T-helper 1 cell (primary cell): ENCODE results near the gene MARCHF6.
"Not testable (repeated sequence)": the region's sequence is repeated elsewhere in the genome, so short reads cannot be mapped to it uniquely, and the experiment has no call there.

Source experiments
- DNase-seq, 5 donors: peaks; one replicate each; pipeline ENCODE4 v3.0.0-alpha.2; 2012 to 2020

MARCHF6 gene

DNA sequence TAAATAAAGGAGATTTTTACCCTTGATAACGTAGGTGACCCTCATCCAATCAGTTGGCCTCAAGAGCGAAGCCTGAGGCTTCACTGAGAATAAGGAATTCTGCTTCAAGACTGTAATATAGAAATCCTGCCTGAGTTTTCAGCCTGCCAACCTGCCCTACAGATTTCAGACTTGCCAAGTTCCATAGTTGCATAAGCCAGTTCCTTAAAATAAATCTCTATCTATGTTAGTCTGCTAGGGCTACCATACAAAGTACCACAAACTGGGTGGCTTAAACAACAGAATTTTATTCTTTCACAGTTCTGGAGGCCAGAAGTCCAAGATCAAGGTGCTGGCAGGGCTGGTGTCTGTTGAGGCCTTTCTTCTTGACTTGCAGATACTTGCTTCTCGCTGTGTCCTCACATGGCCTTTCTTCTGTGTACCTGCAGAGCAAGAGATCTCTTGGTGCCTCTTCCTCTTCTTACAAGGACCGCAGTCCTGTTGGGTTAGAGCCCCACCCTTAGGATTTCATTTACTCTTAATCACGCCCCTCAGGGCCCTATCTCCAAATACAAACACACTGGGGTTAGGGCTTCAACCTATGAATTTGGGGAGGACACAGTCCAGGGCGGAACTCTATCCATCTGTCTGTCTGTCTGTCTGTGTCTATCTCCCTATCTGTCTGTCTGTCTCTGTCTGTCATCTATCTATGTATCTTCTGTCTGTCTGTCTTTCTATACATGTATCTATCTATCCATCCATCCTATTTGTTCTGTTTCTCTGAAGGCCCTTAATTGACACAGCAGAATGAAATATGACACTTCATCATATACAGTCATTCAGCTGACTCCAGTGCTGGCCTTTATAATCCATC is 28.8 kb upstream of the MARCHF6 start:
- no peak for DNase-seq

DNA sequence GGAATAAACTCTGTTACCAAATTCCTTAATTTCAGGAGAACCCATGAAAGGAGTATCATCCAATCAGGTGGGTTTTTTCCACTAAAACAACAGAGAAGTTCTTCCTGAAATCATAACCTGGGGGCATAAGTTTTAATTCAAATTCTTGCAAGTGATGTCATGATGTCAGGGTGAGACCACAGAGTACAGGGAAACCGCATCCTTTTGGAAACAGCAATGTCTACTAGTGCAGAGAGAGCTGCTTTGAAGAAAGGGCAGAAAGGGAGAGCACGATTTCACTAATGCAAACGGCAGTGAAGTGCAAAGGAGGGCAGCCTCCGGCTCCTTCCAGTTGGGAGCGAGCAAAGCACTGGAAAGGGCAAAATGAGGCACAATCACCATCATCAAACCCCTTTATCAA is 25.2 kb upstream of the MARCHF6 start:
- DNase-seq, result no peak

DNA sequence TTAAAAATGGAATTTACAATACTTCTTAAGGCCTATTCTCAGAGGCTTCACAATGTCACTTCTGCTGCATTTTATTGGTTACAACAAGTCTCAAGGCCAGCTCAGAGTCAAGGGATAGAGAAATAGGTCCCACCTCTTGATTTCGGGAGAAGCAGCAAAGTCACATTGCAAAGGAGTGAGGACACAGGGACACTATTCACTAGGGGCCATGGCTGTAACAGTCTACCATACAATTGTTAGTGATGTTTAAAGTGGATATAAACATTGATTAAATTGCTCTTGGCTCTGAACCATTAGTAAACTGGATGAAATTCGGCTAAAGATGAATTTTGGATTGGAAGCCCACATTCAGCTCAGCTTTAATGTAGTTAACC is 24.1 kb upstream of the MARCHF6 start:
- no peak for DNase-seq

DNA sequence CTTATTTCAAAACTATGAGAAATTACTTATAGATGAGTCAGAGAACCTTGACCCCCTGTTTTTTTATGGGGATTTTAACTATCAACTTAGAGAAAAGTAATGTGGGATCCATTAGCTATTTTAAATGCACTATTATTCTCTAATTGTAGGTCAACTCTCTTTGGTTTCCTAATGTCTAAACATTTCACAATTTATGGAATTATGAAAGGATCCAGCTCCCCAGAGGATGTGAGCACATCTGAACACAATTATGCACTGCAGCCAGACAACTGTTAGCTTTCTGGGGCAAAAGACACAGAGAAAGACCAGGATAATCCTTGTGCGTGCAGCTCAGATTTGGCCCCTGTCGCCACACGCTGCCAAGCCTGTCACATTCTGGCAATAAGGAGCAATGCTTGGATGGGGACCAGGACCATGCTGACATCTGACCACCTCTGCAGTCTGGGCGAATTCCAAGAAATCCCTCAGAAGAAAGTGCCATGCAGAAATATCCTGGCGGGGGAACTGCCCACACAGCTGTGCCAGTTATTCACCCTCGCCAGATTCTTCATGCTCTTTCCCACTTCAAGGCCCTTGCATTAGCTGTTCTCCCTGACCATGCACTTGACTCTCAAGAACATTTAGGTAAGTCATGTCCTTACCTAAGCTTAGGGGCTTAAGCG is 23.5 kb upstream of the MARCHF6 start:
- DNase-seq, result no peak

DNA sequence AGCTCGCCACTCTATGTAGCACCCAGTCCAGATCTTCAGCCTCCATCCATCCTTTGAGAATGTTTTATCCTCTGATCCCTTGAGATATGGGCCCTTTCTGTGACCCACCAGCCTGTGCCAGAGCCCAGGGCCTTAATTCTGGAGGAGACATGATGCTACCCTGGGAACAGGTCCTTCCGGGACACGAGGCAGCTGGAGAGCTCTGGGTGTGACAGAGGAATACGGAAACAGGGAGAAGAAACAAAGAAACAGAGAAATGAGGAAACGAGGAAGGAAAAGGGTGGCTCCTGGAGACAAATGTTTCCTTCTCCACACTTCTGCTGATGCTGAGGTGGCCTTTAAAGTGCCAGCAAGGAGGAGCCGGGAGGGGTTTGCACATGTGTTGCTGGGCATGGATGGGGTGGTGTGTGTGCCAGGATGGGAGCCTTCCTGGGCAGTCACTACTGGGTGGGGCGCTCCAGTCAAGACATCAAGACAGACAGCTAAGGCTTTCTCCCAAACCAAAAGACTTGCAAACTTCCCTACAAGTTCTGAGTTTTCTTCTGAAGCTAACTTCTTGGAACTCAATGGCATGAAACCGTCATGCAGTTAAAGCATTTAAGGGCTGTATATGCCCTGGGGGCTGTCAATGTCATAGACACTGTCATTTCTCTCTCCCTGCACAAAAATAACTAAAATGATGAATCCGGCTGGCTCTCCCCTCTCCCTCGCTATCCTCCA is 22.8 kb upstream of the MARCHF6 start:
- no peak for DNase-seq

DNA sequence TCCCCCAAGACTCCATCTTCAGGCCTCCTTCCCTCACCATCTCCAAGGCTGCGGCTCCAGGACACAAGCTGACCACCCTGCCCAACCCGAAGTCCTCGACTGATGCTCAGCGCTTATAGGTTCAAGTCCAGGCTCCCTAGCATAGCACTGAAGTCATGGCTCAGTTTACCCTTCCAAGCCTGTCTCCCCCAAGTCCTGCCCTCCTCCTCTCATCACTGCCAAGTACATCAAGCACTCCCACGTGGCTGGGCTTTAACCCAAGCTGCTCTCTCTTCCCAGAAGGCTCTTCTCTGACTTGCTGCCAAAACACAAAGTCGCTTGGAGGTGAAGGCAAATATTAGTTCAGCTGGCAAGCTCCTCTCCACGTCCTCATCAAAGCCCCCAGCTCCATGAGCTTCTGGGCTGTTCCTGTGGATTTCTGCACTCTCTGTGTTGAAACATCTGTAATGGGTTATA is 22.1 kb upstream of the MARCHF6 start:
- DNase-seq, result no peak

DNA sequence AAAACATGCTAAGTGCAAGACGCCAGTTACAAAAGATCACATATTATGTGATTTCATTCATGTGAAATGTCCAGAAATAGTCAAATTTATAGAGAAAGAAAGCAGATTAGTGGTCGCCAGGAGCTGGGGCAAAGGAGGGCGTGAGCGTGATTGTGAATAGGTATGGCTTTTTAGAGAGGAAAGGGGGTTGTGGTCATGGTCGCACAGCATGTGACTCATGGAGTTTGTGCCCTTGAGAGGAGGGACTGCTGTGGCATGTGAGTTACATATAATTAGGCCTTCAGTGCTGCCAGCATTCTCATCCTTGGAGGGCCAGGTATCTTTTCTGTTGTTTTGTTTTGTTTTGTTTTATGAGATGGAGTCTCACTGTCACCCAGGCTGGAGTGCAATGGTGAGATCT is 21.2 kb upstream of the MARCHF6 start:
- no peak for DNase-seq

DNA sequence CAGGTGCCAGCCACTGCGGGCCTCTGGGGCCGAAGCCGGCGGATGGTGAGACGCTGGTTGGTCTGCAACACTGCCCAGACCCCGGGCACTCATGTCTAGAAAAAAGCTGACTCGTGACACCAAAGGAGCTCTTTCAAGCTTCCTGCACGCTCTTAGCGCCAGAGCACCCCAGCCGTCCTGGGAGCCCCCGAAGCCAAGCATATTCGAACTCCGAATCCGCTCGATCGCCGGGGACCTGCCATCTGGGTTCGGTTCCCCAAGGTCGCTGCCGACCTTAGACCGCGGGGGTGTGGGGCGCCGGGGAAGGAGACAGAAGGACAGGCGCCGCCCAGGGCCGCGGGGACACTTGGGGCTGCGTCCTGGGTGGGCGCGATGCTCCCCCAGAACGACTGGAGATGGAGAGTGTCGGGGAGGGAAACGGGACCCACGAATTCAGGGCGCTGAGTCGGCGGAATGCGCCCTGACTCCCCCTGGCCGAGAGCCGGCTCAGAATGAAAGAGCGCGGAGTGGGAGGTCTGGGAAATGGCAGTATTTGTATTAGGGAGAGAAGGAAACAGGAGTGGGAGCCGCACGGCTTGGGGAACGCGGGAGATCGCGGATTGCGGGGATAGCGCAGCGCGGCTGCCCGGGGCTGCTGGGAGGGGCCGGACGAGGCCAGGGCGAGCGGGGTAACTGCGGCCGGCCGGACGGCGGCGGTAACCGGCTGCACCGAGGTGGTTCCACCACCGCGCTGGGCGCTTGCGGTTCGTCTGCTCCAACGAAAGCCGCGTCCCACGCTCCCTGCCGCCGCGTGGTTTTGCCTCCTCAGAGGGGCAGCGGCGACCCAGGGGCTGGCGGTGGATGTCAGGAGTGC is 20.1 kb upstream of the MARCHF6 start:
- no peak for DNase-seq

DNA sequence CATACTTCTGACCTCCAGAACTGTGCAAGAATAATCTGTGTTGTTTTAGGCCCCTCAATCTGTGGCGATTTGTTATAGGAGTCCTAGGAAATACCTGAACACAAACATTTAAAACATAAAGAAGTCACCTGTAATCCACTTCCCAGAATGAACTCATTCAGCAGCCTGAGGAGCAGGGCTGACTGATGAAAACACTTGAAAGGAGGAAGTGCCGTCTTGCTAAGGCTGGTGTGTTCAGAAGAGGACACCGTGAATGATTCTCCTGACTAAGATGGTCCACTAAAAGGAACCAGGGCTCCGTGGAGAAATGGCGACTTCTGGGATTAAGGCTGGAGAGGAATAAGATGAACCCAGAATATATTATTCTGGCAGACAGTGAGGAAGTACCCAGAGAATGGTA is 18.7 kb upstream of the MARCHF6 start:
- no peak for DNase-seq

DNA sequence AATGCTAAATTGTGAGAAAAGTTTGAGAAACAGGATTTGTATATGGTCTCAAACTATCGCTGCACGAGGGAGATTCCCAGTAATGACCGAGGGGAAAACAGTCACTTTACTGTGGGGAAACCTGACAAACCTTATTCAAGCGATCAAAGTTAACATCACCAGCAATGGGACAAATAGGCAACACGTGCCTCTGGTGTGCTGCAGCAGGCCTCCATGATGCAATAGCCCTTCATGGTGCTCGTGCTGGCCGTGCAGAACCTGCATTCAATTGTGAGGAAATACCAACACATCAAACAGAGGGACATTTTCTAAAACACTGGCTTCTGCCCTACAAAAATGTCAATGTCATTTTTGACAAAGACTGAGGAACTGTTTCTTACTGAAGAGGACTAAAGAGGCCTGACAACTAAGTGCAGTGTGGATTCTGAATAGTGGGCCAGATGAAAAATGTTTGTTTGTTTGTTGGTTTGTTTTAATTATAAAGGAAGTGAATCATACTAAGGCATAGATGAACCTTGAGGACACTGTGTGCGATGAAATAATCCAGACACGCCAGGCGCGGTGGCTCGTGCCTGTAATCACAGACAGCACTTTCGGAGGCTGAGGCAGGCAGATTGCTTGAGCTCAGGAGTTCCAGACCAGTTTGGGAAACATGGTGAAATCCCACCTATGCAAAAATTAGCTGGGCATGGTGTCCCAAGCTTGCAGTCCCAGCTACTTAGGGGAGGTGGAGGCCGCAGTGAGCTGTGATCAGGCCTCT is 17.6 kb upstream of the MARCHF6 start:
- DNase-seq, result no peak

DNA sequence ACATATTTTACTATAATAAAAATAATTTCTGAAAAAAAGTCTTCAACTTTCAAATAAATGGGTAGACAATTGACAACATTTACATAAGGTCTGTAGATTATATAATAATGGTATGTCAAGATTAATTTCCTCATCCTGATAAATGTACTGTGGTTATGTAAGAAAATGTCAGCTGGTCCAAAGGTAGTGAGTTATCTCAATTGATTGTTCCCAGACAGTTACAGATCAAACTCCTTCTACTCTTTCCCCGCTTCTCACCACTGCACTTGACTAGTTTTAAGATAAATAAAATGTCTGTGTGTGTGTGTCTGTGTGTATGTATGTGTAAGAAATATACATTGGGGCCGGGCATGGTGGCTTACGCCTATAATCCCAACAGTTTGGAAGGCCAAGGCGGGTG is 16.4 kb upstream of the MARCHF6 start:
- DNase-seq, result no peak

DNA sequence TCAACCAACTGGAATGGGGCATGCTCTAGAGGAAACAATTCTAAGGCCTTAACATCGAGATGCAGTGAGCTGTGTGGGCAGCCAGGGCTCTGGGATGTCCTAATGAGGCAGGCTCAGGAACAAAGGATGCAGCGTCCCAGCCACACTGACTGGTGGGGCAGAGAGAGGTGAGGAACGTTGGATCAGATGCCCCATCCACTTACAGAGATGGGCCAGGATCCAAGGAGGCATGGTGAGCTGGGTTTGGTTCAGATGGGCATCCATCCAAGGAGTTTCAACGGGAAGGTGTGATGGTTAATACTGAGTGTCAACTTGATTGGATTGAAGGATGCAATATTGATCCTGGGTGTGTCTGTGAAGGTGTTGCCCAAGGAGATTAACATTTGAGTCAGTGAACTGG is 15.5 kb upstream of the MARCHF6 start:
- no peak for DNase-seq

DNA sequence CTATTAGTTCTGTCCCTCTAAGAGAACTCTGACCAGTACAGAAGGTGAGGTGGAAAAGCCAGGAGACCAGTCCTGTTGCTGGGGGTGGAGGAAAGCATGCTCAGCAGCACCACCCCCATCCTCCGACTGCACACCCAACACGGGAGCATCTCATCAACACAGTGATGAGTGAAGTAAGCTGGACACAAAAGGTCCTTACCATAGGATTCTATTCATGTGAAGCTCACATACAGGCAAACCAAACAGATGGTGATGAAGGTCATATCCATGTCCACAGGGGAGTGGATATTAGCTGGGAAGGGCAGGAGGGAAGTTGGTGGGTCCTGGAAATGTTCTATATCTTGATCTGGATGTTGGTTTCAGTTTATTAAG is 14.8 kb upstream of the MARCHF6 start:
- DNase-seq, result no peak

DNA sequence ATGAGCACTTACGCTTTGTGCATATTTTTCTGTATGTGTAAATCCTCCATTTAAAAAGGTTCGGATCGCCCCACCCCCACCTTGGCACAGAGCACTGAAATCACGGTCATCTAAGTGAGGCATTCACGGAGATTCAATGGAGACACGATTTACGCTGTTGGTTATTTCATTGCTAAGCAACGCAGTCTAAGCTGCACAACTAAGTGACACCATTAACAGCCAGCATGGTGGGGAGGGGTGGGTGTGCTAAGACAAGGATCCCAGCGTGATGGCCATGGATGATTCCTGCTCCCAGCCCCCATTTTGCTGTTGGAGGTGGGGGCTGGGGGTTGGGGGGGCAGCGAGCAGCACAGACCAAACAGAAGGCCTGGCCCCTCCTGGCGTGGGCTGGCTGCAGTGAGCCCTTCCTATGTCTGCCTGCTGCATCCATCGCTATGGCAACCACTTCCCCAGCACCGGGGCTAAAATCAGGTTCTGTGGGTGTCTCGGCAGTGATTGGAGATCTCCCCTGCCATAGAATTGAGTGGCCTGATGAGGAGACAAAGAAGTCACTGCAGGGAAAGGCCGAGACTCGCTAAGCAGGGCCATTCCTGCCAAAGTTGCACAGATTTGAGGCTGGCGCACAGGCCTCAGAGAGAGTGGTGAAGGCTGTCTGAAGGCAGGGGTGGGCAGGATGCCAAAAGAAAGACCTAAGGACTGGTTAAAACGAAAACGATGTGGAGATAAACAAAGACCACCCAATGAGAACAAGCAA is 14.3 kb upstream of the MARCHF6 start:
- no peak for DNase-seq

DNA sequence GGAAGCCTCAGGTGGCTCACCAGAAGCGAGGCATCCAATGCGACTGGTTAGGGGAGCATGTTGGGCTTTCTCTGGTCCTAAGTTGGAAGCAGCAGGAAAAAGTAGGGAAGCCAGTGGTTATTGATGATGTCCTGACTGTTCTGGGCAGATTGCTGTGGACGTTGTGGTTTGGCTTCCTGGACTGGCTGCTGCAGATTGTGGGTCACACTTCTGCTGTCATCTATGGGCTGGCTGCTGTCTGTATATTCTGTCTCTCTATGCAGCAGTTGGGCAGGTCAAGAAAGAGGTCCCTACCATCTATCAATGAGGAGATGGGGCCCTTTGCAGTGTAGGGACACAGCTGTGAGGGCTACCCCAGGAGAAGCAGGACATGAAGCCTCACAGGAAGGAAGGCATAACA is 13.5 kb upstream of the MARCHF6 start:
- DNase-seq, result no peak

DNA sequence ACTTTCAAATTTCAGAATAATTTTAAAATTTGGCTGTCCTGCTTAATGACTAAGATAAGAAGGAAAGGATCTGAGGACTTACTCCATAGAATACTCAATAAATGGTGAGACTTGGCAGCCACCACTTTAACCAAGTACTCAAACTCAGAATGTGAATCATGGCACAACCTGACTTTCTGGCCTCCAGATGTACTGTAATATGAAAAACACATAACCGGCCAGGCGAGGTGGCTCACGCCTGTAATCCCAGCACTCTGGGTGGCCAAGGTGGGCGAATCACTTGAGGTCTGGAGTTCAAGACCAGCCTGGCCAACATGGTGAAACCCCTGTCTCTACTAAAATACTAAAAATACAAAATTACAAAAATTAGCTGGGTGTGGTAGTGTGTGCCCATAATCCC is 10.0 kb upstream of the MARCHF6 start:
- no peak for DNase-seq

DNA sequence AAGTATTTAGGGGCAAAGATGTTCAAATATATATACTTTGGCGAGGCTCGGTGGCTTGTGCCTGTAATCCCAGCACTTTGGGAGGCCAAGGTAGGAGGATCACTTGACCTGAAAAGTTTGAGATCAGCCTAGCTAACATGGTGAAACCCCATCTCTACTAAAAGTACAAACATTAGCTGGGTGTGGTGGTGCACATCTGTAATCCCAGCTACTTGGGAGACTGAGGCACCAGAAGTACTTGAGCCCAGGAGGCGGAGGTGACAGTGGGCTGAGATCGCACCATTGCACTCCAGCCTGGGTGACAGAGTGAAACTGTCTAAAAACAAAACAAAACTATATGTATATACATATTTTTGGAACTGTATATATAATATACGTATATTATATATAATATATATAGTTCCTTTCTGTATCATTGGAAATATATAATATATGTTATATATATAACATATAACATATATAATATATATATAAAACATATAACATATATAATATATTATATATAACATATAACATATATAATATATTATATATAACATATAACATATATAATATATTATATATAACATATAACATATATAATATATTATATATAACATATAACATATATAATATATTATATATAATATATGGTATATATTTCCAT is 8.9 kb upstream of the MARCHF6 start:
- not testable (repeated sequence) for DNase-seq

DNA sequence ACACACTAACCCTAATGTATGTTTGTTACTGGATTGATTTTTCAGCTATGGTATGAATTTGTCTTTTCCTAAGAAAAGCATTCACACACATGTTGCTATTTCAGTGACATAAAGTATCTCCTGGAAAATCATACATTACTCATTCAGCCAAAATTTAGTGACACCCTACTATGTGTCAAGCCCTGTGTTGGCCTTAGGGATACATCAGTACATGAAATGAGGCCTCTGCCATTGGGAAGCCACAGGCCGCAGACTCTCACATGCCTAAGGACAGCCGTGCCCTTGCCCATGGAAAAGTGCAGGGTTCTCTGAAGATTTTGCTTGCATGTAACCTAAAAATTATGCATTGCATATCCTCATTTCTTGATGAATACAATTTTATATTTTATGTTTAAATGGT is 5.2 kb upstream of the MARCHF6 start:
- DNase-seq, result no peak

DNA sequence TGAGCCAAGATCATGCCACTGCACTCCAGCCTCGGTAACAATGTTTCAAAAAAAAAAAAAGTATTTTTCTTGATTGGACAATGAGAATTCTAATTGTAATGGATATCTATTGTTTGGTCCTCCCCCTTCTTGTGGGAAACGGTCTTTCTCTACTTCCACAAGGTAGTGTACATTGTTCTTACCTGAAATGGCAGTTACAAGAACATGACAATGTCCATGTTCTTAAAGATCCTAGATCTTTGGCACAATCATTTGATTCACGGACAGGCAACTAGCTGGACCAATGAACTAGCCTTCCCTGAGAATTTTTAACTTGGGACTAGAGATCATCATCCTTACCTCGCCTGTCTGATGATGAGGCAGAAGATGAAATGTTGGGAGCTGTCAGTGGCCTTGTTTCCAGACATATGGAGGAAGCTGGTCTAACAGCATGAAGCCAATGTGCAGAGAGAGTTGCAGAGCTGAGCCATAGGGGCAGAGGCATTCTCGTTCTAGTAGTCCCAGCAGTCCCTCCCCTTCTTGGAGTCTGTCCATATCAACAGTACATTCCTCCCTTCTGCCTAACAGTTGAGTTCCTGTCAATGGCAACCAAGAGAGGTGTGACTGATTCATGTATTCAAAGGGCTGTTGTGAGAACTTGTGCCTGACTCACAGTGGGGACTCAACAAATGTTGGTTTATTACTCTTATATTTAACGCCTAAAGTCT is 2.1 kb upstream of the MARCHF6 start:
- no peak for DNase-seq

DNA sequence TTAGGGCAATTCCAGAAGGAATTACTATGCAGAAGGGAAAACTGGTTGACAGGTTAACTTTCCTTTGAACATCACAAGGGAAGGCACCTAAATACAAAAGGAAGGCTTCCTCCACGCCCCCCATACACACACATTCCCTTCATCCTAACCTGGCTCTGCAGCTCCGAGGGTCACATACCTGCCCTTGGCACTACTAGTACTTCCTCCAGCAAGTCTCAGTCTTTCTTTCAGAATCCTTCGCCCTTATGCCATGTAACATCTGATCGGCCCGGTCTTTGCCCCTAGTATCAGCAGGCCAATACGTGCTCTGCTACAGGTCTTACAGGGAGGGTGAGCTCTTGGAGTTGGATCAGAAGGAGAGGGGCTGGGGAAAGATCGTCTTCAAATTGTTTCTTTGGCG is 1.6 kb upstream of the MARCHF6 start:
- no peak for DNase-seq
